GM19468 (cell line): ENCODE data around the gene ARNT2.

Experiments used
- ATAC-seq: cut with Tn5 transposase; IDR thresholded peaks from one replicate; pipeline ENCODE4 v1.9.1; 2021; ENCODE audit warnings: mild to moderate bottlenecking, moderate library complexity, moderate number of reproducible peaks; ENCODE audit not compliant: unreplicated experiment; ENCODE audit errors: extremely low read depth

The ARNT2 gene

GRCh38 chr15:80440024-80440423 is 35.8 kb downstream of the ARNT2 start:
- no peak for ATAC-seq

- no peak for ATAC-seq
These were observed 36.9 kb downstream of the ARNT2 start for GRCh38 chr15:80441041-80441440.

- ATAC-seq, result no peak
These were observed 37.5 kb downstream of the ARNT2 start for GRCh38 chr15:80441714-80442113.

GRCh38 chr15:80442728-80443403 is 38.7 kb downstream of the ARNT2 start:
- no peak for ATAC-seq

- no peak for ATAC-seq
These were observed 40.6 kb downstream of the ARNT2 start for GRCh38 chr15:80444680-80445251.

- no peak for ATAC-seq
These were observed 41.3 kb downstream of the ARNT2 start for GRCh38 chr15:80445300-80446041.

- no peak for ATAC-seq
These were observed 42.9 kb downstream of the ARNT2 start for GRCh38 chr15:80447077-80447476.

GRCh38 chr15:80449825-80450224 is 45.6 kb downstream of the ARNT2 start:
- ATAC-seq, result no peak

- ATAC-seq, result no peak
These were observed 46.7 kb downstream of the ARNT2 start for GRCh38 chr15:80450811-80451321.

GRCh38 chr15:80452166-80452565 is 48.0 kb downstream of the ARNT2 start:
- ATAC-seq, result no peak

GRCh38 chr15:80455051-80455648 is 51.0 kb downstream of the ARNT2 start:
- ATAC-seq, result no peak

GRCh38 chr15:80455668-80456442 is 51.7 kb downstream of the ARNT2 start:
- no peak for ATAC-seq

- ATAC-seq, result no peak
These were observed 52.6 kb downstream of the ARNT2 start for GRCh38 chr15:80456517-80457492.

- no peak for ATAC-seq
These were observed 53.7 kb downstream of the ARNT2 start for GRCh38 chr15:80457896-80458295.

- ATAC-seq, result no peak
These were observed 54.4 kb downstream of the ARNT2 start for GRCh38 chr15:80458580-80458979.

- ATAC-seq, result no peak
These were observed 55.2 kb downstream of the ARNT2 start for GRCh38 chr15:80459380-80459779.

- no peak for ATAC-seq
These were observed 55.6 kb downstream of the ARNT2 start for GRCh38 chr15:80459818-80460217.

- ATAC-seq, result no peak
These were observed 57.3 kb downstream of the ARNT2 start for GRCh38 chr15:80461356-80462095.
